Stimulated activated naive B cell treated with anti-CD40 and anti-IgM and Interleukin-4, amounts not matched to agents 10 μg/mL and 1 μg/mL and 100 μg/mL, for 72 hours (primary cell): ENCODE data around the gene INTS1.

ENCODE experiments used
- ATAC-seq, 2 donors: fragments of 150-1000 bp; cut with Tn5 transposase; replicated peaks; 2 replicates each; pipeline ENCODE4 v1.10.0; 2021; ENCODE audit warnings: moderate library complexity in 1 of 2
- DNase-seq: peaks from one replicate; pipeline ENCODE4 v3.0.0; 2021
- H3K27ac Mint-ChIP-seq: one replicate; pipeline ENCODE4 v1.8.0; 2022; ENCODE audit warnings: mild to moderate bottlenecking, mixed read lengths
- H3K27me3 Mint-ChIP-seq, 2 donors: one replicate each; pipeline ENCODE4 v1.8.0; 2022; ENCODE audit warnings: mixed read lengths in 2 of 2
- H3K36me3 Mint-ChIP-seq, 2 donors: one replicate each; pipeline ENCODE4 v1.8.0; 2022; ENCODE audit warnings: mixed read lengths in 2 of 2, mild to moderate bottlenecking in 1 of 2
- H3K4me1 Mint-ChIP-seq, 2 donors: one replicate each; pipeline ENCODE4 v1.8.0; 2022; ENCODE audit warnings: mixed read lengths in 2 of 2, mild to moderate bottlenecking in 1 of 2
- H3K4me3 Mint-ChIP-seq, 2 donors: one replicate each; pipeline ENCODE4 v1.8.0; 2022; ENCODE audit warnings: mild to moderate bottlenecking in 2 of 2, mixed read lengths in 2 of 2, moderate library complexity in 1 of 2
- H3K9me3 Mint-ChIP-seq, 2 donors: one replicate each; pipeline ENCODE4 v1.8.0; 2022; ENCODE audit warnings: mixed read lengths in 2 of 2, mild to moderate bottlenecking in 1 of 2

The INTS1 gene

DNA sequence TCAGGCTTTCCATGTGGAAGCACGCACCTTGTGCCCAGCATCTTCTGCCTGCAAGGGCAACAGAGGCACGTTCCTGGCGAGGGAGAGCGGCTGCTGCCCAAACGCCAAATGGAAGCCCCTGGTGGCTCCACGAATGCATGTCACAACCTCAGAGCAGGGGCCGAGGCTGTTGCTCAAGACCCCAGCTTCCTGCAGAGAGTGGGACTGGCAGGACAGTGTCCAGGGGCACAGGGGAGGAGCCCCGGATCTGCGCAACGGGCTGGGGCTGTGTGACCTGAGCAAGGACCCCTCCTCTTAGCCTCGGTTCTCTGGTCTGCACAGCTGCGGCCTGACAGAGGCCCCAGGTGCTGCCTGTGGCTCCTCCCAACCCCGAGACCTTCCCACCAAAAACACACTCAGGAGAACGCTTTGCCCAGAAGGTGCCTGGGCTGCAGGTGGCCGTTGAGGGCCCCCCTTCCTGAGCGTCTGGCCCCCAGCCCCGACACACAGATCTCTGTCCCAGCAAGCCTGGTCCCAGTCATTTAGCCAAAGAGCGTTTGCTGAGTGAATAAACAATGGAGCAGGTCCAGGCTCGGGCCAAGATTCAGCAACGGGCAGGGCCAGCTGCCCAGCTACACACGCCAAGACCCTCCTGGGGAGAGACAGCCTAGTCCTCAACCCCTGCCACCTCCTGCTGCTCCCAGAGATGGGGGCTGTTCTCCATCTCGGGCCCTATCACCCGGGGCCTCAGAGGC lies 46.1 kb downstream of the INTS1 start:
- peaks cover 13 to 34% of the 10 kb centered on the region in 2 donors for H3K4me1 Mint-ChIP-seq
- DNase-seq (no peak), ATAC-seq (no peak)
- no peaks in the 10 kb centered on the region for H3K9me3 Mint-ChIP-seq
- H3K36me3 Mint-ChIP-seq: no peaks in the 10 kb centered on the region
- H3K27me3 Mint-ChIP-seq: peaks cover under 1 to 4% of the 10 kb centered on the region in 2 donors
- H3K4me3 Mint-ChIP-seq: peak overlapping the region; percentile 48 to 84
- no peak overlapping the region for H3K27ac Mint-ChIP-seq

DNA sequence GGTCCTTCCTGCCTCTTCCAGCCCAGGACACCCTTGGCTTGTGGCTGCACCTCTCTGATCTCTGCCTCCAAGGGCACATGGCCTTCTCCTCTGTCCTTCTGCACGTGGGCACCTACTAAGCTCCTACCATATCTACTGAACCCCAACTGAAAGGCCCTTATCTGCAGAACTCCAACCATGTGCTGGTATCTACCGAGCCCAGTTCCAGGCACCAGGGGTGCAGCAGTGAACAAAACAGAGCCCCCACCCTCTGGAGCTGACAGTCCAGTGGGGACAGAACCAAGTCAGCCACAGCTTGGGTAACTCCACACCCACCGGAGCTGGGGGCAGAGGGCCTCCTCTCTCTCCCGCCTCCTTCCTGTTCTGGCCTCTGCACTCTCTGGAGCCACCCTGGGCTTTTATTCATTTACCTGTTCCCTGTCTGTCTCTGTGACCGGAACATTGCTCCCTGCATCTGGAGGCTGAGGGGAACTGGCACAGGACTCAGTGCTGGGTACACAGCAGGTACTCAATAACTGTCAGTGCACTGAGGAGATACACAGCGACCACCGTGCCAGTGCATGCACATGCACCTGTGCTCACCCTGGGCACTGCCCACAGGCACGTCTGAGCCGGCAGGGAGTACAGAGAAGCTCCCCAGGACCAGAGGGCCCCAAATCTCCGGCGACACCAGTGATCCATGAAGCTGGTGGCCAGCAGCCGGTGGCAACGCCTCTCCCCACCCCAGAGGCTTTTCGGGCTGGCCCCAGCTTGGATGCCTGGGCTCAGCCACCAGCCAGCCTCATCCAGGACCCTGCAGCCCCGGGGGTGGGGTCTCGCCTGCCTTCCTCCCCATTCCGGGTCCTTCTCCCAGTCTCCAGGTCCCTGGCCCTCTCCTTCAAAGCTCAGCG lies 46.9 kb downstream of the INTS1 start:
- ATAC-seq (no peak), DNase-seq (no peak)
- H3K36me3 Mint-ChIP-seq: no peaks in the 10 kb centered on the region
- no peaks in the 10 kb centered on the region for H3K9me3 Mint-ChIP-seq
- peaks cover 4 to 5% of the 10 kb centered on the region in 2 donors for H3K27me3 Mint-ChIP-seq
- peaks cover 13 to 34% of the 10 kb centered on the region in 2 donors for H3K4me1 Mint-ChIP-seq
- H3K4me3 Mint-ChIP-seq: no peak overlapping the region
- H3K27ac Mint-ChIP-seq: no peak overlapping the region

DNA sequence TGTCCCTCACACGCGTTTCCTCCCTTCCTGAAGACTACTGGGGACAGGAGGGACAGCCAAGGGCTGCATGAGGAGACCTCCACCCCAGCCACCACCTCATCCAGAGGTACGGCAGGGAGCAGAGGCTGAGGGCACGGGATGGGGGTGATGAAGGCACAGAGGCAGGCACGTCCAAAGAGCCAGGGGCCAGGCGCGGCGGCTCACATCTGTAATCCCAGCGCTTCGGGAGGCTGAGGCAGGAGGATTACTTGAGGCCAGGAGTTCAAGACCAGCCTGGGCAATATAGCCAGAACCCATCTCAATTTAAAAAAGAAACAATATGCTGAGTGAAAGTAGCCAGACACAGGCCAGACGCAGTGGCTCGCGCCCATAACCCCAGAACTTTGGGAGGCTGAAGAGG lies 48.2 kb downstream of the INTS1 start:
- DNase-seq: no peak
- Mint-ChIP-seq H3K27me3 (peaks cover 4 to 5% of the 10 kb centered on the region in 2 donors), H3K9me3 (no peaks in the 10 kb centered on the region), H3K27ac (no peak overlapping the region), H3K4me1 (peaks cover 12 to 23% of the 10 kb centered on the region in 2 donors), H3K4me3 (no peak overlapping the region), H3K36me3 (no peaks in the 10 kb centered on the region)
- no peak for ATAC-seq

DNA sequence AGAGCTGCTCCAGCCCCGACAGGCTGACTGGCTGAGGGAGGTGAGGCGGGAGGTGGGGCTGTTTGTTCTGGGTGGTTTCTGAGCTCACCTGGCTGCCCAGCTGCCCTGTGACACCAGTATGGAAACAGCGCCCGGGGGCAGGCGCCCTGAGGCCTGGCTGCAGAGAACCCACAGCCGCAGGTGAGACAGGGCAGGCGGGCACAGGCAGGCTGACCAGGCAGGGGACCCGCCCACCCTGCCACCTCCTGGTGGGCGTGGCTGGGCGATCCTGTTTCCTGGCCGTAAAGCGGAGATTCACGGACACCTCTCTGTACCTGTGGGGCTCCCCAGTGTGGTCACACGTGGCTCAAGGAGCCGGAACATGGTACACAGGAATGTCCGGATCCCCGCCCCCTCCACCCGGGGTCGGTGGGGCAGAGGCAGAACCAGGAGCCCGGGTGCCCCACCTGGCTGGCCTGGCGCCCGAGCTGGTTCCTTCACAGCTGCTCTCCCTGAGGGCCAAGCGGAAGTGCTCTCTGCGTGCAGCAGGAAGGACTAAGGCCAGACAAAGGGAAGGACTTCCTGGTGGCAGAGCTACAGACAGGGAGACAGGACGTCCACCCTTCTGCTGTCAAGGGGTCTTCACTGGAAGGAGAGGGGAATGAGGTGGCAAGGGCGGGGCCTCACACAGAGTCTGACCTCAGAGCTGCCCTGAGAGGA lies 48.8 kb downstream of the INTS1 start:
- Mint-ChIP-seq H3K36me3 (no peaks in the 10 kb centered on the region), H3K9me3 (no peaks in the 10 kb centered on the region), H3K27me3 (peaks cover 4 to 5% of the 10 kb centered on the region in 2 donors), H3K4me1 (peaks cover 8 to 18% of the 10 kb centered on the region in 2 donors), H3K27ac (no peak overlapping the region), H3K4me3 (no peak overlapping the region)
- no peak for ATAC-seq
- DNase-seq: no peak

DNA sequence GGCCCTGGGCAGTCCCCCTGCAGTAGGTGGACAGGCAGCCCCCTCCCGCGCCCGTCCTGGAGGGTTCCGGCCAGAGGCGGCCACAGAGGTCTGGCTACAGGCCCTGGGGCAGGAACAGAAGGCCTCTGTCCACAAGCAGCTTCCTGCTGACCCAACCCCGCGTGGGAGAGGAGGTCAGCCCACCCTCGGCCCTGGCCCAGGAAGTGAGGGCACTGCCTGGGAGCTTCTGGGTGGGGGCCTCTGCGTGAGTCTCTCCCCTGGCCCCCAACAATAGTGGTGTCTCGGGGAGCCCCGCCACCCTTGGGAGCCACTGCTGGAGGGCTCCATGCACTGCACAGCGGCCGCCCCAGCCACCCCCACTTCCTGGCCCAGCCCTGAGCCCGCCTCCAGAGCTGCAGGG lies 49.6 kb downstream of the INTS1 start:
- no peak overlapping the region for H3K4me3 Mint-ChIP-seq
- H3K4me1 Mint-ChIP-seq: peaks cover 5 to 12% of the 10 kb centered on the region in 2 donors
- DNase-seq (no peak), ATAC-seq (no peak)
- no peaks in the 10 kb centered on the region for H3K9me3 Mint-ChIP-seq
- H3K36me3 Mint-ChIP-seq: no peaks in the 10 kb centered on the region
- no peak overlapping the region for H3K27ac Mint-ChIP-seq
- H3K27me3 Mint-ChIP-seq: peaks cover 4 to 5% of the 10 kb centered on the region in 2 donors

DNA sequence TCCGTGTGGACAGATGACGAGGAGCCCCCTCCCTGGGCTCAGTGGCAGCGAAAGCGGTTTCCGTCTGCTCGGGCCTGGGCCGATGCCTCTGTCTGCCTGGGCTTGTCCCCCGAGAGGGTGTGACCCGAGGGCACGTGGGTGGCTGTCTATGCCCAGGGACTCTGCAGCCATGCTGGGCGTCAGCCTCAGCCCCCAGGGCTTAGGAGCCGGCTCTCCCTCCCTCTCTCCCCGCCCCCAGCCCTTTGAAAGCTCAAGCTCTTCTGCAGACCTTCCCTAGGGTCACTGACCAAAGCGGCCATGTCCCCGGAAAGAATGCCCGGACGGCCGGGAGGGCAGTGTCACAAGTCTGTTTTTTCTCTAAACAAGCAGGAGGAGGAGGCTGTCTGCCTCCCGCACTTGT lies 52.0 kb downstream of the INTS1 start:
- H3K36me3 Mint-ChIP-seq: no peaks in the 10 kb centered on the region
- H3K27me3 Mint-ChIP-seq: peaks cover 4 to 5% of the 10 kb centered on the region in 2 donors
- no peaks in the 10 kb centered on the region for H3K4me1 Mint-ChIP-seq
- no peaks in the 10 kb centered on the region for H3K9me3 Mint-ChIP-seq
- ATAC-seq: no peak
- no peak overlapping the region for H3K4me3 Mint-ChIP-seq
- no peak for DNase-seq
- no peak overlapping the region for H3K27ac Mint-ChIP-seq

DNA sequence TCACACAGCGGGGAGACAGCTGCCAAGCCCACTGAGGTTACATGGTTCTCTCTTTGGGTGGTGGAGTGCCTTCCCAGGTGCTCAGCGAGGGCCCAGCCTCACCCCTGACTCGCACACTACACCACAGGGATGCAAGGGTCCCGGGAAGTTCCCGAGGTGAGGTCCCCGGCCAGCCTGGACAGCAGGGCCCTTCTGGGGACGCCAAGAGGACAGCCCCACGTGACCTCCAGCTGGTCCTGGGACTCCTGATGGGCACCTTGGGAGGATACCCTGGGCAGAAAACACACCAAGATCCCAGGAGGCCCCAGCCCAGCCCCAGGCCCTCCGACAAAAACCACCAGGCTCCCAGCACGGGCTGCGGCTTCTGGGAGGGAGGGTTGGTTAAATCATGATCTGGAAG lies 53.2 kb downstream of the INTS1 start:
- Mint-ChIP-seq H3K4me1 (no peaks in the 10 kb centered on the region), H3K4me3 (no peak overlapping the region), H3K9me3 (no peaks in the 10 kb centered on the region), H3K27ac (no peak overlapping the region), H3K27me3 (peaks cover 4 to 5% of the 10 kb centered on the region in 2 donors), H3K36me3 (no peaks in the 10 kb centered on the region)
- DNase-seq: no peak
- no peak for ATAC-seq

DNA sequence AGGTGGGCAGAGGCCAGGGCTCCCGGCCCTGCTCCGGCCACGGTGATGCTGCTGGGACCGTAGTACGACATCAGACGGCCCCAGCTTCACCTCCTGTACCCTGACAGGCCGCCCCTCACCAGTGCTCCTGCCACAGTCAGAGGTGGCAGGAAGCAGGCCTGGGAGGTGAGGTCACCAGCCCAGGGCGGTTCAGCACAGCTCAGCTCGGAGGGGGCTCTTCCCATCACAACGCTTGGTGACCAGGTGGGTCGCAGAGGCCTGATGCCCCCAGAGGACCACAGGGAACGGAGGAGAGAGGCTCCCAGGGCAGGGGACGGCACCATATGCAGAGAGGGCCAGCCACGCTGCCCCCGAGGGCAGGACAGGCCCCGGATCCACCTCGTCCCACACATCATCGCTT lies 53.8 kb downstream of the INTS1 start:
- Mint-ChIP-seq H3K9me3 (no peaks in the 10 kb centered on the region), H3K4me1 (no peaks in the 10 kb centered on the region), H3K36me3 (no peaks in the 10 kb centered on the region), H3K27me3 (peaks cover 4 to 5% of the 10 kb centered on the region in 2 donors), H3K27ac (no peak overlapping the region), H3K4me3 (no peak overlapping the region)
- no peak for DNase-seq
- ATAC-seq: no peak

DNA sequence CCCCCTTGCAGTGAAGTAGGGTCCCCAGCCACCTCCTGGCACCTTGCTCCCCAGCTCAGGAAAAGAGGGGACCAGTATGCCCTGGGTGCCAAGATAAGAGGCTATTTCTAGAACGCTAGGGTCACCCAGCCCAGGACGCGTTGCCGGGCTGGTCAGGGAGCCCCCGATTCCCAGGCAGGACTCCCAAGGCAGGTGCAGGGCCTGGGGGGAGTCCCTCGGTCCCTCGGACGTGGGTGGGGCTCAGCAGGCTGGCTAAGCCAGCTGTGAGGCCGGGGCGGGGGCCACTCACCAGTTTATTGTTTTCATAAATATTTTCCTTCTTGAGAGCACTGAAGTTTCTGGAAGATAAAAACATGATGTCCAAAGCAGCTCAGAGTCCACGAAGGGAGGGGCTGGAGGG lies 54.2 kb downstream of the INTS1 start:
- peaks cover 4 to 5% of the 10 kb centered on the region in 2 donors for H3K27me3 Mint-ChIP-seq
- no peaks in the 10 kb centered on the region for H3K4me1 Mint-ChIP-seq
- H3K36me3 Mint-ChIP-seq: no peaks in the 10 kb centered on the region
- H3K27ac Mint-ChIP-seq: no peak overlapping the region
- no peak overlapping the region for H3K4me3 Mint-ChIP-seq
- ATAC-seq (no peak), DNase-seq (no peak)
- H3K9me3 Mint-ChIP-seq: no peaks in the 10 kb centered on the region

DNA sequence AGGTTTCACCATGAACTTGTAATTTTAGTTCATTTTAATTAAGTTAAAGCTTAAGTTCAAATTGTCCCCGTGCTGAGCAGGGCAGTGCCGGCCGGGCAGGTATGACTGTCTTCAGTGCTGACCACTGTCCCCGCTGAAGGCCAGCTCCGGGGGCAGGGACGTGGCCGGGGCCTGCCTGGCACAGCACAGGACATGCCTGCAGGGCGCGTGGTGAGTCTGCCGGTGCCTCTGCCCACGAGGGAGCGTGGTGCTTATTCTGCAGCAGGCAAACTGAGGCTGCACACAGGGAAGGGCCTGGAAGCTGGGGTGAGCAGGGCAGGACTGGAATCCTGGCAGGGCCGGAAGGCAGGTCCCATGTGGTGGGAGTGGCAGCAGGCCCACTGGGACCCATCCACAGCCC lies 54.7 kb downstream of the INTS1 start:
- no peak overlapping the region for H3K4me3 Mint-ChIP-seq
- H3K27ac Mint-ChIP-seq: no peak overlapping the region
- no peaks in the 10 kb centered on the region for H3K4me1 Mint-ChIP-seq
- H3K9me3 Mint-ChIP-seq: no peaks in the 10 kb centered on the region
- H3K36me3 Mint-ChIP-seq: no peaks in the 10 kb centered on the region
- peaks cover 4 to 5% of the 10 kb centered on the region in 2 donors for H3K27me3 Mint-ChIP-seq
- ATAC-seq: no peak
- DNase-seq: no peak

DNA sequence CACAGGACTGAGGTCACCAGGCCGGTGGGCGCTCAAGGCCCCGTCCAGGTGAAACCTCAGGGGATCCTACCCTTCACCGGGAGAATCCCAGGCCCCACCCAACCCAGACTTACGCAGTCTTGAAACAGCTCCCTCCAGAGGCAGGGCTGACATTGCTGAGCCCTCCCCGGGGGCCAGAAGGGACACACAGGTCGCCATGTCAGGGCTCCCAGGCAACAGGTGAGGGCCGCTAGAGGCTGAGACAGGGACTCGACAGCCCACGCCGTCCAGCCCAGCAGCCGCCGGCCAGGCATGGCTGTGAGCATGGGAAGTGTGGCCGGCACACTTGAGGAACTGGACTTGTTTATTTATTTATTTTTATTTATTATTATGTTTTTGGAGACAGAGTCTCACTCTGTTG lies 55.2 kb downstream of the INTS1 start:
- no peak overlapping the region for H3K27ac Mint-ChIP-seq
- H3K36me3 Mint-ChIP-seq: no peaks in the 10 kb centered on the region
- H3K4me3 Mint-ChIP-seq: no peak overlapping the region
- no peaks in the 10 kb centered on the region for H3K4me1 Mint-ChIP-seq
- no peak for DNase-seq
- peaks cover under 1 to 5% of the 10 kb centered on the region in 2 donors for H3K27me3 Mint-ChIP-seq
- ATAC-seq: no peak
- no peaks in the 10 kb centered on the region for H3K9me3 Mint-ChIP-seq

DNA sequence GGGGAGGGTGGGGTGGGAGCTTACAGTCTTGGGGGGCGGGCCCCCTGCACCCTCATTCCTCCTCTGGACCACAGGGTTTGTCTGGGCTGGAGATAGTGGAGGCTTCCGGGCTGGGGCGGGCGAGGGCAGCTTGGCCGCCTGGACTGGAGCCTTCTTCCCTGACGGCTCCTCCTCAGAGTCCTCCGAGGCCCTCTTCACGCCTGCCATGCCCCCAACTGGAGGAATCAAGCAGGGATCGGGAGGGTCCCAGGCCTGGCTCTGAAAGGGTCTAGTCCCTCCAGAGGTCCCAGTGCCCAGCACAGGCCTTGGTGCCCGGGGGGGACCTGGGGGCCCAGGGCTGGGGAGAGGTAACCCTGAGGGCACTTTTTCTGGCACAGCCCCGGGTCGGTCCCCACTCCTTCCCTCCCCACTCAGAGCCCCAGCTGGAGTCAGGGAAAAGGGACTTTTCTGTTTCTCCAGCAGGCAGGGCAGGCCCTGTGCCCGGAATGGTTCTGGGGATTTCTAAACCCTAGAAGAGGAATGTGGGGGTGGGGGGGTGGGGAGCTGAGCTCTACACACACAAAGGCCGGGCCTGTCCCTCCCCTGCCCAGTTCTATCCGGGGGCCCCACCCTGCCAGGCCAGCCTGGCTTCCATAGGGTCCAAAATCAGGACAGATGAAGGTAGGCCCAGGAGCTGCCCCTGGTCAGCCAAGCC lies 56.5 kb downstream of the INTS1 start:
- no peak for DNase-seq
- no peak overlapping the region for H3K4me3 Mint-ChIP-seq

DNA sequence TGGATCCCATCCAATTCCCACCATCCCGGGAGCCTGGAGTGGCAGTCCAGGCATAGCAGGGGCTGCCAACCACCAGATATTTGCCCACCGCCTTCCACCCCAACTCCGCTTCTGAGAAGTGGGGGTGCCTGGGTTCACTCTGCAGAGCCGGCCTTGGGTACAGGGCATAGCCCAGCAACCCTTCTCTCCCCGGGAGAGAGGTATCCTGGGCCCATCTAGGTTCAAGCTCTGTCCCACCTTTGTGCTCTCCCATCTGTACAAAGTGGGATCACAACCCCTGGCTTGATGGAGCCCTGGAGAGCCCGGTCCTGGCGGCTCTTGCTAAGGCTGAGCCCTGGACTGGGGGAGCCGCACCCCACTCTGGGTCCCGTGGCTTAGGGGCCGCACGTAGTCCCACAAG lies 57.1 kb downstream of the INTS1 start:
- DNase-seq (no peak), ATAC-seq (peak; percentile 21 to 45)
- H3K9me3 Mint-ChIP-seq: no peaks in the 10 kb centered on the region
- no peaks in the 10 kb centered on the region for H3K27me3 Mint-ChIP-seq
- H3K4me3 Mint-ChIP-seq: no peak overlapping the region
- H3K4me1 Mint-ChIP-seq: no peaks in the 10 kb centered on the region
- no peaks in the 10 kb centered on the region for H3K36me3 Mint-ChIP-seq
- H3K27ac Mint-ChIP-seq: no peak overlapping the region

More for the DNA sequence above, 56.5 kb downstream of the INTS1 start:
- Mint-ChIP-seq H3K9me3 (no peaks in the 10 kb centered on the region), H3K27ac (no peak overlapping the region), H3K27me3 (peaks cover 0 to under 1% of the 10 kb centered on the region in 2 donors), H3K36me3 (no peaks in the 10 kb centered on the region), H3K4me1 (no peaks in the 10 kb centered on the region)
- peak in 1 of 2 donors; percentile 13 for ATAC-seq

DNA sequence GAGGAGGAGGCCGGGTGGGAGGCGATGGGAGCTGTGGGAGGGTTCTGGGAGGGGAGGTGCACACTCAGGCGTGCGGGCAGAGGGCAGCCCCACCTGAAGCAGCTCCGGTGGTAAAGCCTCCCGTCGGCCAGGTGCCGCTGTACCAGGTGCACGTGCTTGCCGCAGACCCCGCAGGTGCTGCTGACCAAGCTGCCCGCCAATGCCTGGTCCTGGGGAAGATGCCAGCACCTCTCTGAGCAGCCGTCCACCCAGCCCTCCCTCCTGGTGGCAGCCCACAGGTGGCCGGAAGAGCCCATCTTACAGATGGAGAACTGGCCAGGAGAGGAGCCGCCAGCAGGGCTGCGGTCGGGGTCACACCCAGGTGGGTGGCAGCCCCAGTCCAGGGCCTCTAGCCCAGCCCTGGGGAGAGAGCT lies 57.6 kb downstream of the INTS1 start:
- no peak overlapping the region for H3K27ac Mint-ChIP-seq
- no peaks in the 10 kb centered on the region for H3K9me3 Mint-ChIP-seq
- H3K4me3 Mint-ChIP-seq: no peak overlapping the region
- H3K36me3 Mint-ChIP-seq: no peaks in the 10 kb centered on the region
- DNase-seq: no peak
- peak; percentile 23 to 47 for ATAC-seq
- H3K4me1 Mint-ChIP-seq: no peaks in the 10 kb centered on the region
- H3K27me3 Mint-ChIP-seq: no peaks in the 10 kb centered on the region
